T-helper 2 cell treated with Interferon-gamma antibody and Interleukin-4, amounts not matched to agents 100 ng/mL and 5 ng/mL, for 36 hours (primary cell): Measurements from ENCODE around the gene RASD2. TPM values are rescaled to one million over a fixed set of nuclear protein-coding genes. Genes with fewer than 3 reads are reported as not detected.

Source experiments
- intact Hi-C: fragments of 100-400 bp; cut with micrococcal nuclease; formaldehyde crosslinking; loops from one replicate; pipeline ENCODE4 v1.15.1; 2023
- total RNA-seq: library from RNA; stranded (reverse); gene quantifications from 2 replicates; pipeline ENCODE4 v1.2.3, GENCODE V29; 2022

RASD2 gene
- total RNA-seq, 1 donor from 2014 or later: not detected

DNA sequence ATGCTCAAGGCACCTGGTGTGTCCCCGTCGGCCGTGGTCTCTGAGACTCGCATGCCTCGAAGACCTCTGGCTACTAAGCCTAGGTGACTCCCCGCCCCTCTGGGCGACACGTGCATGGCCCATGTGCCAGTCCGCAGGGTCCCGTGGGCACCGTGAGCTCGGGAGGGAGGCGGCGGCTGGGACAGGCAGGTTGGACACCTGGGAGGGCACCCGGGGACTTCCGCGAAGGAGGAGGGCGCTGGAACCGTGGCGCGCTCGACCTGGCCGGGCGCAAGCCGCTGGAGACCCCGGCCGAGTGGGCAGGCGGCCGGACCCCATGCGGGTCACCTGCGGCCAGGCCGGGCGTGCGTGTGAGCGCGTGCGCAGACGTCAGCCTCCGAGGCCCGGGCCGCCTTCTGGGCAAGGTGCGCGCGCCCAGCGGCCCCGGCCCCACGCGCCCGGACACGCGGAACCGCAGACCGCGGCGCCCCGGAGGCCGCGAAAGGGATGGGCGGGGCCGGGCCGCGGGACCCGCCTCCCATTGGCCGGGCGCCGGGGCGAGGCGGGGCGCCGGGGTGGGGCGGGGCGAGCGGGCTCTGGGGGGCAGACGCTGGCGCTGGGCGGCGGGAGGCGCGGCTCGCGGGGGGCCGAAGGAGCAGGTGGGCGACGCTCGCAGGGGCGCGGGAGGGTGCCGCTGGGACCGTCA is 579 bp upstream of the RASD2 start:
- intact Hi-C loops: no loop called here

DNA sequence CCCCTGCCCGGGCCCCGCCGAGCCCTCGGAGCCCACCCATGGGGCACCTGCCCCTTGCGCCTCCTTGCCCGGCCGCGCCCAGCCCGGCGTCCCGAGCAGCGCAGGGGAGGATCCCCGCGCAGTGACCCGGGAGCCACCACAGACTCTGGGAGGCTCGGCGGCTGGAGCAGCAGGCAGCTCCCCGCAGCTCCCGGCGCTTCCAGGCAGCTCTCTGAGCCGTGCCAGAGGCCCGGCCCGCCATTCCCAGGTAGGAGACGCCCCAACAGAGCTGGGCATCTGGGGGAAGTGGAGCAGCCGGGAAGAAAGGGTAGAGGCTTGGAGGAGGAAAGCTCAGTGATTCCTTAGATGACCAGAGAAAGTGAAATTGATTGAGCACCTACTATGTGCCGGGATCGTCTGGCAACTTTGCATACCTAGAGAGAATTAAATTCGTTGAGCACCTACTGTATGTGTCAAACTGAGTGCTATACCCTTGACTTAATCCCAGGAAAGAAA is 670 bp downstream of the RASD2 start:
- intact Hi-C loops: no loop called here

DNA sequence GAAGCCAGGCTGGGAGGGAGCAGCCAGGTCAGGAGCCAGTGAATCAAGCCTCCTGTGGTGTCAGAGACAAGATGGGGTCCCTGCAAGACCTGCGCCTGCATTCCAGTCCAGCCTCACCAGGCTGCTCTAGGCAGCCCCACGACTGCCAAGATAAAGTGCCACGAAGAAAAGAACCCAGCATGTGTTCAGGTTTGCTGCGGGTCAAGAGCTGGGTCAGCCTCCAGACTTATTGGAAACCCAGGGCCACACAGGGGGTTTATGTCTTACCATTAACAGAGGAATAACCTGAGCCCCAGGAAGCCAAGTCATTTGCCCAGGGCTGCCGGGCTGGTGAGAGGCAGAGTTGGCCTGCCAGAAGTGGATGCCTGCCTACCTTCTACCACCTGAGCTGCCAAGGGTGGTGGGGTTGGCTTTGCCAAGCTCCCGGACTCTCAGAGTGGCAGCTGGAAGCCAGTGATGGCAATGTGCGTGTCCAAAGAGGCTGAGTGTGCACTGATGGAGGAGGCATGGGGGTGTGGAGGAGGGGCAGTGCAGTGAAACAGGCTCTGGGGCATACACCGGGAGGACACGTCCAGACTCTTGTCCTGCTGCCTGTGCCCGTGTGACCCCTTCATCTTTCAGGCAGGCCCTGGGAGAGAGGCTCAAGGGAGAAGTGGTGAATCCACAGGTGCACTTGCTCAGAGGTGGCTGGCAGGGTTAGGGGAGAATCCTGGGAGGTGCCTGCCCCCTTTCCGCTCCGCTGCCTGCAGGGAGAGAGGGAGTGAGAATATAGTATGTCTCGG is 1.7 kb downstream of the RASD2 start:
- intact Hi-C loops: no loop called here

DNA sequence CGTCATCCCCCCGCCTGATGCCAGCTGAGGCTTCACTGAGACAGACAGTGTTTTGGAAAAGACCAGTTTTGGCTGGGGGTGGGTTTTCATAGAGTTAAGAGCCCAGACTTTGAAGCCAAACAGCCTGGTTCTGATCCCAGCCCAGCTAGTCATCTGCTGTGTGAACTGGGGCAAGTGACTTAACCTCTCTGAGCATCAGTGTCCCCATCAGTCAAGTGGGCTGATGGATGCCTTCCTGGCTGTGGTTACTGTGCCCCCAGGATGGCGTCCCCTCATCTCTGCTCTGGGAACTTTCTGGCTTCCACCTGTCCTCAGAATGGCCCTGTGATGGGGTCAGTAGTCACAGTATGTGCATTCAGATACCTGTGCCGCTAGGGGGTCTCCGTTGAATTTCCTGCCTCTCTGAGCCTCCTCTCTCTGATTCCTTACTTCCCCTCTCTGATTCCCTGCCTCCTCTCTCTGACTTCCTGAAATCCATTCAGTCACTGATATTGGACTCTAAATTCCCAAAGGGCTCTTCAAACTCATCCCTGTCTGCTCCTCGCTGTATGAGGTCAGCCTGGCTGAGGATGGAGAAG is 2.4 kb downstream of the RASD2 start:
- intact Hi-C loops: no loop called here

DNA sequence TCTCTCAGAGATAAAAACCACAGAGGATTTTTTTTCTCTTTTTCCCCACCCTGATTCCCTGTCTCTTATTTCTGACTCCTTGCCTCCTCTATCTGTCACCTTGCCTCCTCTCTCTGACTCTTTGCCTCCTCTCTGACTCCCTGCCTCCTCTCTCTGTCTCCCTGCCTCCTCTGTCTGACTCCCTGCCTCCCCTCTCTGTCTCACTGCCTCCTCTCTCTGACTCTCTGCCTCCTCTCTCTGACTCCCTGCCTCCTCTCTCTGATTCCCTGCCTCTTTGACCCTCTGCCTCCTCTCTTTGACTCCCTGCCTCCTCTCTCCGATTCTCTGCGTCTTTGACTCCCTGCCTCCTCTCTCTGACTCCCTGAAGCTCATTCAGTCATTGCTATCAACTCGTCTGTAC is 3.1 kb downstream of the RASD2 start:
- intact Hi-C loops: no loop called here

DNA sequence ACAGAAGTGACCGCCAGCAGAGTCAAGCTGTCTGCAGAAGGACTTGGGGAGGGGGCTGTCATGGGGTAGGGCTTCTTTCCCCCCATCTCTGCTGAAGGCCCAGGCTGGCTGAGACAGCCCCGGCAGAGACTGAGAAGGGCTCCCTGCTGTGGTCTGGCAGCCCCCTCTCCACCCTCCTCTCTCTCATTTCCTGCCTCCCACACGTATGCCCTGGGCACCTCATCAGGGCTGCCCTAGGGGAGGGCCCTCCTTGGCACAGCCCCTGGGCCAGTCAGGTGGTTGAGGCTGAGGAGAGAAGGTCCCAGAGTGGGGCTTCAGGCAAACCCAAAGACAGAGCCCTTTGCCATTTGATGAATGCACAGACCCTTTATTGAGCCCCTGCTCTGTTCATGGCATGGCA is 3.6 kb downstream of the RASD2 start:
- intact Hi-C loops: no loop called here

DNA sequence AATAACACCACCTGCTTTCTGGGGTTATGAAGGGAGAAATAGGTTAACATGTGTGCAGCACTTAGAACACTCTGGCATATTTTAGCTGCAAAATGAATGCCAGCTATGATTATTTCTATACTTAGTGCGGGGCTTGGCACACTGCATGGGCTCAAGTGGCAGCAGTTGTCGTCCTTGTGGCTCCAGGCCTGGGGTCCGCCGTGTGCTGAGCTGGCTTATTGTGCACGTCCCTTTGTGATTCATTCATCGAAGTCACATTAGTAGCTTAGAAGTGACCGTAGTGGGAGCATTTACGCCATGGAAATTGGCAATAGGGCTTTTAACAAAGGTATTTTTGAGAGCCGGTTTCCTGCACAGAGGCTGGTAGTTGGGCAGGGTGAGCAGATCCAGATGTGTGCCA is 4.2 kb downstream of the RASD2 start:
- intact Hi-C loops: no loop called here

DNA sequence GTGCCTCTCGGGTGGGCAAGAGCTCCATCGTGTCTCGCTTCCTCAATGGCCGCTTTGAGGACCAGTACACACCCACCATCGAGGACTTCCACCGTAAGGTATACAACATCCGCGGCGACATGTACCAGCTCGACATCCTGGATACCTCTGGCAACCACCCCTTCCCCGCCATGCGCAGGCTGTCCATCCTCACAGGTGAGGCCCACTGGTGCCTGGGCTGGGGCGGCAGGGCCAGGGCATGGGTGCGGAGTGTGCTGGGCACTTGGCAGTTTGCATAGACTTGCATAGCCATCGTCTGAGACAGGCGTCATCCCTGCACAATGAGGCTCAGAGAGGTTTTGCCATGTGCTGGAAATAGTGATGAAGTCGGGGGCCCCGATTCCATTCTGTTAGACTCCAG is 6.3 kb downstream of the RASD2 start:
- intact Hi-C loops: no loop called here

DNA sequence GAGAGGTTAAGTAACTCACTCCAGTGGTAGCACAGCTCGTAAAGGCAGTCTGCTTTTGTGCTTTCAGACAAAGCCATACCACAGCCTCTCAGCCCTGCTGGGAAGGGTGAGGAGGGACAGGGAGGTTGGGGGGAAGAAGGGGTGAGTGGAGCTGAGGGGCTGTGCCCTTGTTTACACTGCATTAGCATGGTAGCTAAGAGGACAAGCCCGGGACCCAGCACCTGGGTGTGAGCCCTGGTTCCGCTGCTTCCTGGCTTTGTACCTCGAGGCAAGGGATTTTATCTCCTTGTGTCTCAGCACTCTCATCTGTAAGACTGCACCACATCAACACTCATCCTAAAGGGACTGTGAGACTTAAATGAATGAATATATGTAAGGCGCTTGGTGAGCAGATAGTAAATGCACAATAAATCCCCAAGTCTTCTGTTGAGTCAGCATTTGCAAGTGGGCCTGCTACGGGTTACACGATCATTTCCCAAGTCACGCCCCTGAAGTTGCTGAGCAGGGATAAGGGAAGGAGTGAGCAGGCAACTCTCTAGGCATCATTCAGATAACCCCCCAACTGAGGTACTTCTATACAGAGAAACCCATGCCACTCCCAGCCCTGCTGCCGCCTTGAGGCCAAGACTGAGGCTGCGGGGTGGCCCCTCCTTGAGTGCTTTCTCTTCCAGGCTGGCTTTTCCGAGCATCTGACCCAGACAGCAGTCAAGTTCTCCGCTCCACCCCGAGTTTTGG is 7.5 kb downstream of the RASD2 start:
- intact Hi-C loops: no loop called here

DNA sequence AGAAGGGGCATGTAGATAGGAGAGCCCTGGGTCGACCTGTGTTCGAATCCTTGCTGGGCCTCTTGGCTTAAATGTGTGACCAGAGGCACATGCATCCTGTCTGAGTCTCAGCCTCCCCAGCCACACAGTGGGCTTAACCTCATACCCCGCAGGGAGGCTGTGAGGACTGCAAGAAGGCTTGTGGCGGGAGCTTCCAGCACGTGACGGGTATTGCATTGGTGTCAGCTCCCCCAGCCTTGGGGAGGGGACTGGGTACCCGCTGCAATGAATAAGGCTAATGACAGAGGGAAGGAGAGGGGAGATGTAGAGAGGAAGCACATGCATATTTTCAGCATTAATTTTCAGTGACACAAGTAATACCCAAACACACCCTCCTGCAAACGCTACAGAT is 8.1 kb downstream of the RASD2 start:
- intact Hi-C loops: no loop called here

DNA sequence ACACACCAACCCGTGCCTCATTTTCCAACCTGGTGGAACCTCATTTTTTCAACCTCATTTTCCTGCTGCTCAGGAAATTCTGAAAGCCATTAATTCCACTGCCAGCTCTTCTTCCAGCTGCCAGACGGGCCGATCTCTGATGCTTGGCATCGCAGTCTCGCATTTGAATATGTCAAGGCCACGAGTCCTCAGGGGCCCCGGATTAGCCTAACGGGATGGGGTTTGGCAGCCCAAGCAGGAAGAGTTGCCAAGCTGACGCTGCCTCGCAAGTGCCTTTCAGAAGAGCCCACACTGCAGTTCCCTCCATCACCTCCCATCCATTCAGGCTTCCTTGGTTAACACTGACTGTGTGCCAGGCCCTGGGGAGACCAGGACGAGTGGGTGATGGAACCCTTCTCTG is 8.7 kb downstream of the RASD2 start:
- intact Hi-C loops: no loop called here

DNA sequence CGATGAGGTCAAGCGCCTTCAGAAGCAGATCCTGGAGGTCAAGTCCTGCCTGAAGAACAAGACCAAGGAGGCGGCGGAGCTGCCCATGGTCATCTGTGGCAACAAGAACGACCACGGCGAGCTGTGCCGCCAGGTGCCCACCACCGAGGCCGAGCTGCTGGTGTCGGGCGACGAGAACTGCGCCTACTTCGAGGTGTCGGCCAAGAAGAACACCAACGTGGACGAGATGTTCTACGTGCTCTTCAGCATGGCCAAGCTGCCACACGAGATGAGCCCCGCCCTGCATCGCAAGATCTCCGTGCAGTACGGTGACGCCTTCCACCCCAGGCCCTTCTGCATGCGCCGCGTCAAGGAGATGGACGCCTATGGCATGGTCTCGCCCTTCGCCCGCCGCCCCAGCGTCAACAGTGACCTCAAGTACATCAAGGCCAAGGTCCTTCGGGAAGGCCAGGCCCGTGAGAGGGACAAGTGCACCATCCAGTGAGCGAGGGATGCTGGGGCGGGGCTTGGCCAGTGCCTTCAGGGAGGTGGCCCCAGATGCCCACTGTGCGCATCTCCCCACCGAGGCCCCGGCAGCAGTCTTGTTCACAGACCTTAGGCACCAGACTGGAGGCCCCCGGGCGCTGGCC is 11.0 kb downstream of the RASD2 start:
- intact Hi-C loops: no loop called here

DNA sequence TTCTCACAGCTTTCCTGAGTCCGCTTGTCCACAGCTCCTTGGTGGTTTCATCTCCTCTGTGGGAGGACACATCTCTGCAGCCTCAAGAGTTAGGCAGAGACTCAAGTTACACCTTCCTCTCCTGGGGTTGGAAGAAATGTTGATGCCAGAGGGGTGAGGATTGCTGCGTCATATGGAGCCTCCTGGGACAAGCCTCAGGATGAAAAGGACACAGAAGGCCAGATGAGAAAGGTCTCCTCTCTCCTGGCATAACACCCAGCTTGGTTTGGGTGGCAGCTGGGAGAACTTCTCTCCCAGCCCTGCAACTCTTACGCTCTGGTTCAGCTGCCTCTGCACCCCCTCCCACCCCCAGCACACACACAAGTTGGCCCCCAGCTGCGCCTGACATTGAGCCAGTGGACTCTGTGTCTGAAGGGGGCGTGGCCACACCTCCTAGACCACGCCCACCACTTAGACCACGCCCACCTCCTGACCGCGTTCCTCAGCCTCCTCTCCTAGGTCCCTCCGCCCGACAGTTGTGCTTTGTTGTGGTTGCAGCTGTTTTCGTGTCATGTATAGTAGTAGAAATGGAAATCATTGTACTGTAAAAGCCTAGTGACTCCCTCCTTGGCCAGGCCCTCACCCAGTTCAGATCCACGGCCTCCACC is 11.7 kb downstream of the RASD2 start:
- intact Hi-C loops: no loop called here

DNA sequence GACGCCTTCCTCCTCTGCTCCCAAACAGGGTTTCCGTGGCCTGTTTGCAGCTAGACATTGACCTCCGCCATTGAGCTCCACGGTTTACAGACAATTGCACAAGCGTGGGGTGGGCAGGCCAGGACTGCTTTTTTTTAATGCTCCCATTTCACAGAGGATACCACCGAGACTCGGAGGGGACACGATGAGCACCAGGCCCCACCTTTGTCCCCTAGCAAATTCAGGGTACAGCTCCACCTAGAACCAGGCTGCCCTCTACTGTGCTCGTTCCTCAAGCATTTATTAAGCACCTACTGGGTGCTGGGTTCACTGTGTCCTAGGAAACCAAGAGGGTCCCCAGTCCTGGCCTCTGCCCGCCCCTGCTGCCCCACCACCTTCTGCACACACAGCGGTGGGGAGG is 12.2 kb downstream of the RASD2 start:
- intact Hi-C loops: no loop called here

DNA sequence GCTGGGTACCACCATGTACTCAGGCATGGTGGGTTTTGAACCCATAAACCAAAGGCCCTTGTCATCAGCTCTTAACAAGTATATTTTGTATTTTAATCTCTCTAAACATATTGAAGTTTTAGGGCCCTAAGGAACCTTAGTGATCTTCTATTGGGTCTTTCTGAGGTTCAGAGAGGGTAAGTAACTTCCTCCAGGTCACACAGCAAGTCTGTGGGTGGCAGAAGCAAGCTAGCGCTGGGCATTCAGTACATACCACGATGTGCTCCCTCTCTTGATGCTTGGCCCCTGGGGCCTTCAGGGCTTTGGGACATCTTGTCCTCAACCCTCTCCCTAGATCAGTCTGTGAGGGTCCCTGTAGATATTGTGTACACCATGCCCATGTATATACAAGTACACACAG is 12.7 kb downstream of the RASD2 start:
- intact Hi-C loops: no loop called here

DNA sequence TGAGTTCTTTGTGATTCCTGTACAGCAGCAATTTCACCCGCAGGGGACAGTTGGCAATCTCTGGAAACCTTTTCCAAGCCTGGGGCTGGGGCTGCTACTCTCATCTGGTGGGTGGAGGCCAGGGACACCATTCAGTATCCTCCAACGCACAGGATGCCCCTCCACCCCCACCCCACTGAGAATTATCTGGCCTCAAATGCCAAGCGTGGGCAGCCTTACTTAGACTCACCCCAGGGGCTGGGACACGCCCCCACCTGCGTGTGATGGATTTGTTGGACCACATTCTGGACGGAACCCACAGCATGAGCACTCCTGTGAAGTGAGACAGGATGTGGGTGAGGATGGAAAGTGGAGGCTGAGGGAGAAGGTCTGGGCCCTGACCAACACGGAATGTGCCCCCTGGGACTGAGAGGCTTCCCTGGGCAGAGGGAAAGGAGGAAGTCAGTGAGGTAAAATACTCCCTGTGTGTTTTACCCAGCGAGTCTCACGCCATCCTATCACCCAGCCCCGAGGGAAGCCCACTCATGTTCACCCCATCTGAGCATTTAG is 13.7 kb downstream of the RASD2 start:
- intact Hi-C loops: no loop called here

DNA sequence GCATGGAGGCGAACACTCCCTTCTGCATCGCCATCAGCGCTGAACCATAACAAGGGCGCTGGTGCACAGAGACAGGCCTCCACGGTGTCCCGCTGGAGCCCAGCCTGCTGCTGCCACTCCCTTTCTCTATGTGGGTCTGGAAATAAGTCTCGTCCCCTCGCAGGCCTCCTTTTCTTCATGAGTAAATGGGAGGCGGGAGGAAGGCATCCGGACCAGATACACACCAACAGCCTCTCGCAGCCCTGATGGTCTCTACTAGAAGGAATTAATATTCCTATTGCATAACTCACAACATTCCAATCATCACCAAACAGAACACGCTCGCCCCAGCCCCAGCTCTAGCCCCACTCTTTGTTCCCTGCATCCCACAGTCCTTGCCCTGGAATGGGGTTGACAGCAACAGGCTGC is 14.9 kb downstream of the RASD2 start:
- intact Hi-C loops: no loop called here

DNA sequence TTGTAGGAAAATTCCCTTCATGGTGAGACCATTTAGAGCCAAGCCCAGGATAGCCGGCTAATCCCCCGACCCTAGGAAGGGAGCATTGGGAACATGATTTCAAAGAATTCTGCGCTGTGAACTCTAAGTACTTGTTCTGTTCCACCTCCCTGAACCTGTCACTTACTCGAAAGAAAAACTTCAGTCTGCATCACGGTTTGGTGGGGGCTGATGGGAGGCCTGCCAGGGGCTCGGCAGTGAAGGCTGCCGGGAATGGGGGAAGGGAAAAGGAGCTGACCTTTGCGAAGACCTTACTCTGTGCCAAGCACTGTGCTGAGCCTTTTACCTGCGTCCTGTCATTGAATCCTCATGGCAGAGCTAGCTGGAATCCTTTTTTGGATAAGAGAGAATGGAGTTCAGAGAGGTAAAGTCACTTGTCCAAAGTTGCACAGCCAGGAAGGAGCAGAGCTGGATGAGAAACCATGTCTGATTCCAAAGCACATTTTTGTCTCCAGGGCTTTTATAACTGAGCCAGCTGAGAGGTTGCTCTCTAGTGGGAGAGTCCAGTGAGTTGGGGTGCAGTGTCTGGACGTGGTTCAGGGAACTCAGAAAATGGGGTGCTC is 15.4 kb downstream of the RASD2 start:
- intact Hi-C loops: no loop called here

DNA sequence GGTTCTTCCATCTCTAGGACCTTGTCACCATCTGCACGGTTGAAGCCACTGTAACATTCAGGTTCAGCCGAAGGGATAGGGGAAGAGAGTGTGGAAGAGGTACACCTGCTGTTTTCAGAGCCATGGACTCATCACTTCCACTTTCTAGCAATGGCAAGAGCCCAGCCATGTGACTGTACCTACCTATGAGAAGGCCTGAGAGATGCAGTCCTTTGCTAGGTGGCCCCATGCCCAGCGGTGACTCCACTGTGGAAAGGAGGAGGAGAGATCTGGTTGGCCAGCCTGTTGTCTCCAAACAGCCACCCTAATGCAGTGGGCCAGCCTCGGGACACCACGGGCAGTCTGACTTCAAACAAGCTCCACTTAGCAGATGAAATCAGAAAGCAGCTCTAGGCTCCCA is 16.0 kb downstream of the RASD2 start:
- intact Hi-C loops: no loop called here

DNA sequence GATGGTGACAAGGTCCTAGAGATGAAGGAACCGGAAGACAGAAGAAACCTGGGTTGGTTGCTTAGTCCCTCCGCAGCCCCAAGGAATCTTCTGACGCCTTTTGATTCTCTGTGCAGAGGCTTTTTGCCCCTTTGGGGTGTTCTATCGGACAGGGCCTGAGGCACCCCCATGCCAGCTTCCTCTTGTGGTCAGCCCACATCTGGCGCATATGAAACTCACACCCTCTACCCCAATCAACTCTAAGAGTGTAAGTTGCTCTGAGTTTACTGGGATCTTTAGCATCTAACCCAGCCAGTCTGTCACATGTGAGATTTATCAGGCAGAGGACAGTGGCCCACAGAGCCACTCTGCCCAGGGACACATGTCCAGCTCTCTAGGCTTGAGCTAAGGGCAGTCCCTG is 17.4 kb downstream of the RASD2 start:
- intact Hi-C loops: no loop called here
